GM18519 (cell line): ENCODE data around the gene MCU.

Source experiments
- ATAC-seq: cut with Tn5 transposase; IDR thresholded peaks from one replicate; pipeline ENCODE4 v1.9.1; 2021; ENCODE audit warnings: mild to moderate bottlenecking, moderate library complexity; ENCODE audit not compliant: unreplicated experiment, low FRiP score

The MCU gene

GRCh38 chr10:72928798-72929197 is 236.9 kb downstream of the MCU start:
- ATAC-seq, result no peak

GRCh38 chr10:72930276-72930675 is 238.3 kb downstream of the MCU start:
- ATAC-seq, result no peak

GRCh38 chr10:72932259-72933015 is 240.5 kb downstream of the MCU start:
- no peak for ATAC-seq

GRCh38 chr10:72935361-72935760 is 243.4 kb downstream of the MCU start:
- ATAC-seq, result no peak
